ENCODE data around the gene AMIGO3.
"Not testable (repeated sequence)": the region's sequence is repeated elsewhere in the genome, so short reads cannot be mapped to it uniquely, and the experiment has no call there.

Gene AMIGO3

GRCh38 chr3:49707113-49707480 is 12.4 kb downstream of the AMIGO3 start:
- peak in 1 of 4 experiments; percentile 0 for DNase-seq

GRCh38 chr3:49706456-49707112 is 12.9 kb downstream of the AMIGO3 start:
- peak in 1 of 4 experiments; percentile 0 for DNase-seq

- peak in 1 of 4 experiments; percentile 1 for DNase-seq
Measured at GRCh38 chr3:49705390-49705960, 14.0 kb downstream of the AMIGO3 start.

GRCh38 chr3:49704629-49705028 is 14.9 kb downstream of the AMIGO3 start:
- DNase-seq, result no peak

- DNase-seq, result no peak
Measured at GRCh38 chr3:49703956-49704355, 15.5 kb downstream of the AMIGO3 start.

- peak; percentile 65 to 81 (median 78) for DNase-seq
Measured at GRCh38 chr3:49703443-49703927, 16.0 kb downstream of the AMIGO3 start.

GRCh38 chr3:49702672-49703071 is 16.8 kb downstream of the AMIGO3 start:
- DNase-seq, result no peak

- peak in 3 of 4 experiments; percentile 15 to 39 (median 19) for DNase-seq
Measured at GRCh38 chr3:49701388-49702077, 18.0 kb downstream of the AMIGO3 start.

- DNase-seq, result no peak
Measured at GRCh38 chr3:49700453-49701128, 18.9 kb downstream of the AMIGO3 start.

GRCh38 chr3:49700014-49700413 is 19.5 kb downstream of the AMIGO3 start:
- DNase-seq, result no peak

GRCh38 chr3:49699281-49699979 is 20.1 kb downstream of the AMIGO3 start:
- DNase-seq, result no peak

- DNase-seq, result not testable (repeated sequence)
Measured at GRCh38 chr3:49695350-49696015, 24.0 kb downstream of the AMIGO3 start.

GRCh38 chr3:49694409-49695070 is 24.9 kb downstream of the AMIGO3 start:
- not testable (repeated sequence) for DNase-seq

- not testable (repeated sequence) for DNase-seq
Measured at GRCh38 chr3:49691481-49691880, 28.0 kb downstream of the AMIGO3 start.

- DNase-seq, result not testable (repeated sequence)
Measured at GRCh38 chr3:49690856-49691255, 28.6 kb downstream of the AMIGO3 start.

GRCh38 chr3:49689908-49690624 is 29.4 kb downstream of the AMIGO3 start:
- not testable (repeated sequence) for DNase-seq

GRCh38 chr3:49689046-49689907 is 30.2 kb downstream of the AMIGO3 start, which contains the start of the genes MST1 and RNF123:
Gene MST1 (minus strand): TSS chr3:49689474. CDS start chr3:49688691, 783 bp downstream.
Gene RNF123 (plus strand): TSS chr3:49689557. CDS start chr3:49691166, 1,609 bp downstream.
- peak; percentile 92 to 97 (median 94) for DNase-seq

GRCh38 chr3:49688338-49689045 is 31.0 kb downstream of the AMIGO3 start:
- DNase-seq, result not testable (repeated sequence)

GRCh38 chr3:49687424-49687795 is 32.1 kb downstream of the AMIGO3 start:
- DNase-seq, result not testable (repeated sequence)
